Measurements from ENCODE around the gene PCDHB11. TPM values are rescaled to one million over a fixed set of nuclear protein-coding genes. Genes with fewer than 3 reads are reported as not detected.

Gene PCDHB11
- 14.2 and 15.3 TPM in 2 replicates for total RNA-seq (2021)
- Bru-seq, nascent RNA: percentile 72 among the genes with signal in this experiment
- percentile 92 among the genes with signal in this experiment for BruChase-seq, experiment 1, labeled RNA remaining after a 2-hour chase
- BruChase-seq, experiment 2, labeled RNA remaining after a 6-hour chase: percentile 95 among the genes with signal in this experiment
- long read RNA-seq, full-length matches to known transcripts: 8 of 12 reads
- long read RNA-seq, partial matches to known transcripts: 0 of 12 reads
- long read RNA-seq, other reads (novel, unspliced or antisense): 4 of 12 reads

- CTCF ChIA-PET: interaction anchor here (0.5 to 1.9 kb wide), 12 partner anchors 9 to 368 kb away, joined by 3 to 9 read pairs (median 5); partner anchors contain the start of genes PCDHB14, PCDHB16, PCDHB8 and PCDHB9
- H3K4me3 ChIP-seq (ENCODE audit: low read depth, low read length, poor library complexity, severe bottlenecking): peak within 1 kb of the TSS; percentile 54
- H3K36me3 ChIP-seq (ENCODE audit: insufficient read depth, low read length, poor library complexity, severe bottlenecking): no peaks in the 10 kb centered on the region
- intact Hi-C loops (cut with micrococcal nuclease; ENCODE audit: unreplicated experiment): loop anchor here (1.0 kb wide), 1 partner anchor 361 kb away; no protein-coding TSS in a partner anchor
- POLR2A ChIA-PET (ENCODE audit: low non-redundant PET): no interaction called here
- H3K4me1 ChIP-seq (ENCODE audit: insufficient read depth, low read length, poor library complexity, severe bottlenecking): no peaks in the 10 kb centered on the region
- H3K27ac ChIP-seq (ENCODE audit: low read depth, low read length, poor library complexity, severe bottlenecking): peak within 1 kb of the TSS; percentile 77
- TF ChIP-seq EZH2 (IDR thresholded peaks at IDR 0.05; ENCODE audit: borderline replicate concordance, low read depth, low read length, poor library complexity, severe bottlenecking) (no peak), CTCF (conservative IDR thresholded peaks at IDR 0.05; ENCODE audit: low read depth, low read length) (peak; percentile 85)
- BruUV-seq (replicated peaks): TSS peak; percentile 70
- peaks cover 19% of the 10 kb centered on the region for H3K9me3 ChIP-seq (ENCODE audit: low read depth, low read length, poor library complexity, severe bottlenecking)
- peak; percentile 84 for DNase-seq (ENCODE audit: low spot score)
- no peaks in the 10 kb centered on the region for H3K27me3 ChIP-seq (replicated peaks; ENCODE audit: insufficient read depth, low read depth, low read length, poor library complexity)
Observed at GRCh38 chr5:141199359-141200235, at the start of gene PCDHB11. PCDHB11 (plus strand) TSS chr5:141199627; CDS start chr5:141199775, 148 bp downstream.

GRCh38 chr5:141149812-141150211, 49.6 kb upstream of the PCDHB11 start, which contains the start of gene PCDHB6:
PCDHB6 (plus strand) TSS chr5:141150057; CDS start chr5:141150258, 201 bp downstream.
- ChIA-PET CTCF (interaction anchor here (0.6 to 1.1 kb wide), 4 partner anchors 10 to 59 kb away, joined by 3 to 4 read pairs (median 3); partner anchors contain the start of genes PCDHB12, PCDHB16 and PCDHB2), POLR2A (ENCODE audit: low non-redundant PET) (no interaction called here)
- Histone ChIP-seq H3K9me3 (ENCODE audit: low read depth, low read length, poor library complexity, severe bottlenecking) (no peaks in the 10 kb centered on the region), H3K36me3 (ENCODE audit: insufficient read depth, low read length, poor library complexity, severe bottlenecking) (no peaks in the 10 kb centered on the region), H3K27me3 (replicated peaks; ENCODE audit: insufficient read depth, low read depth, low read length, poor library complexity) (no peaks in the 10 kb centered on the region), H3K4me3 (ENCODE audit: low read depth, low read length, poor library complexity, severe bottlenecking) (peak within 1 kb of the TSS; percentile 42), H3K4me1 (ENCODE audit: insufficient read depth, low read length, poor library complexity, severe bottlenecking) (no peaks in the 10 kb centered on the region), H3K27ac (ENCODE audit: low read depth, low read length, poor library complexity, severe bottlenecking) (no peak within 1 kb of the TSS)
- peak; percentile 84 for DNase-seq (ENCODE audit: low spot score)
- BruUV-seq (replicated peaks): no TSS peak
- TF ChIP-seq CTCF (conservative IDR thresholded peaks at IDR 0.05; ENCODE audit: low read depth, low read length) (peak; percentile 66), EZH2 (IDR thresholded peaks at IDR 0.05; ENCODE audit: borderline replicate concordance, low read depth, low read length, poor library complexity, severe bottlenecking) (no peak)
- intact Hi-C loops (cut with micrococcal nuclease; ENCODE audit: unreplicated experiment): no loop called here

GRCh38 chr5:141150224-141150992, 49.0 kb upstream of the PCDHB11 start:
- no peaks in the 10 kb centered on the region for H3K27me3 ChIP-seq (replicated peaks; ENCODE audit: insufficient read depth, low read depth, low read length, poor library complexity)
- TSS peak; percentile 44 for BruUV-seq (replicated peaks)
- TF ChIP-seq CTCF (conservative IDR thresholded peaks at IDR 0.05; ENCODE audit: low read depth, low read length) (no peak), EZH2 (IDR thresholded peaks at IDR 0.05; ENCODE audit: borderline replicate concordance, low read depth, low read length, poor library complexity, severe bottlenecking) (no peak)
- H3K36me3 ChIP-seq (ENCODE audit: insufficient read depth, low read length, poor library complexity, severe bottlenecking): no peaks in the 10 kb centered on the region
- peak overlapping the region; percentile 42 for H3K4me3 ChIP-seq (ENCODE audit: low read depth, low read length, poor library complexity, severe bottlenecking)
- no peaks in the 10 kb centered on the region for H3K9me3 ChIP-seq (ENCODE audit: low read depth, low read length, poor library complexity, severe bottlenecking)
- DNase-seq (ENCODE audit: low spot score): peak; percentile 30
- intact Hi-C loops (cut with micrococcal nuclease; ENCODE audit: unreplicated experiment): no loop called here
- H3K4me1 ChIP-seq (ENCODE audit: insufficient read depth, low read length, poor library complexity, severe bottlenecking): no peaks in the 10 kb centered on the region
- no peak overlapping the region for H3K27ac ChIP-seq (ENCODE audit: low read depth, low read length, poor library complexity, severe bottlenecking)
- POLR2A ChIA-PET (ENCODE audit: low non-redundant PET): no interaction called here
- CTCF ChIA-PET: interaction anchor here (0.6 to 1.1 kb wide), 5 partner anchors 10 to 58 kb away, joined by 3 to 4 read pairs (median 3); partner anchors contain the start of genes PCDHB12, PCDHB16 and PCDHB2
